Nucleus accumbens (tissue), 56 donors: Measurements from ENCODE around the gene ANKRD65.
"Not testable (repeated sequence)": the region's sequence is repeated elsewhere in the genome, so short reads cannot be mapped to it uniquely, and the experiment has no call there.

ENCODE experiments used
- DNase-seq, 56 donors: peaks; one replicate each; lab custom pipeline; 2025; lab: John Stamatoyannopoulos, UW

The ANKRD65 gene

DNA sequence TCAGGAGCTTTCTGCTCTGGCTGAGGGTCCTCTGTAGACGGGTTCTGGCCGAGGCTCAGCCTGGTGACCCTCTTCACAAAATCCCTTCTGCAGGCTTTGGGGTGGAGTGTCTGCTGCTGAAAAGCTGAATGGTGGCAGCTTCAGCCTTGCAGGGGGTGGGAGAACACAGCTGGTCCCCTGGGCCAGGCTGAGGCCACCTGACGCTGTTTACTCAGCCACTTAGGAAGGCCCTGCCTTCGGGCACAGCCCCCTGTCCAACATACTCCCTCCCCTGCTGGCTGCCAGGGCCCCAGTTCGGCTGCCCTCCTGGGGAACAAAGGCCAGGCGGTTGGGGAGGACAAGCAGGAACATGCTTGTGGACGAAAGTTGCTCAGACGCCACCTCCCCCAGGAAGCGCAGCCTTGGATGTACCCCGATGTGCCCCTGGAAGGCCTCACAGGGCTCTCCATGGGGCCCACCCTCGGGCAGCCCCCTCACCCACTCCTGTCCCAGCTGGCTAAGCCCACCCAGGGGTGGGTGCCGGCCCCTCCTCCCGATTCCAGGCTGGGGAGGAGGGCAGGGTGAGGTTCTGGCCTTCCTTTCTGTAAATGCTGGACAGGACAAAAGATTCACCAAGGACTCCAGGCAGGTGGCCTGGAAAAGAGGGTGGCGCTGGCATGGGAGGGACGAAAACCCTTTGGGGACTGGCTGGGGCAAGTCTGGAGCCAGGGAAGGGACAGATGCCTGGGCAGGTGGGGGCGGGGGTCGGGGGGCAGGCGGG lies at the start of gene ANKRD65:
TSS of gene ANKRD65 (minus strand) at position 130 of the 760 bp plus-strand sequence. CDS start 271 bp downstream, outside the sequence.
- DNase-seq = peak in 30 of 56 donors; percentile 14 to 70 (median 47)

DNA sequence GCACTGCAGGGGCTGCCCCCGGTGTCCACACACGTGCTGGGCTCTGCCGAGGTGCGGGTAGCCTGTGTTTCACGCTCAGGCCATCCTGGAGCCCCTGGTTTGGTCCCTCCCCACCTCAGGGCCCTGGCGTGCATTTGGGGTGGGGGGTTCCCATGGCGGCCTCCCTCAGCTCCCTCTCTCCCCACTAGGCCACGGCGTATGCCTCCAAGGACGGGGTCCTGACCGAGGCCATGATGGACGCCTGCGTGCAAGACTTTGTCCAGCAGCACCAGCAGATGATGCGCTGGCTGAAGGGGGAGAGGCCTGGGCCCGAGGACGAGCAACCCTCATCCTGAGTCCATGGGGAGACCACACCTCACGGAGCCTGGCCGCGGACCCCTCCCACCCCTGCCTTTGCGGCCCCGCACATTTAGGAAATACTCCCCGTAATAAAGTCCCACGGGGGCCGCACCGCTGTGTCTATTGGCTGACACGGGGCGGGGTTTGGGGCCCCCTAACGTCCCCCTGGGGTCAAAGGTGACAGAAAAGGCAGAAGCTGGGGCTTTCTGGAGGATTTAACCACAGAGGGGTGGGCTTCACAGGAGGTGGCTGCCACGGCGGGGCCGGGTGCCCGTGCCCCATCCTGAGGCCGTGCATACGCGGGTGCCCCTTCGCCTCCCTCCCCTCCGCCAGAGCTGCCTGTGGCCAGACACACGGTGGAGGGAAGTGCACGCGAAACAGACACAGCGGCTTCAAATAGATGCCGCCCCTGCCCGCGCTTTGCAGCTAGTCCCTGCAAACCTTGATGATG lies 47.3 kb upstream of the ANKRD65 start:
- DNase-seq = not testable (repeated sequence)

DNA sequence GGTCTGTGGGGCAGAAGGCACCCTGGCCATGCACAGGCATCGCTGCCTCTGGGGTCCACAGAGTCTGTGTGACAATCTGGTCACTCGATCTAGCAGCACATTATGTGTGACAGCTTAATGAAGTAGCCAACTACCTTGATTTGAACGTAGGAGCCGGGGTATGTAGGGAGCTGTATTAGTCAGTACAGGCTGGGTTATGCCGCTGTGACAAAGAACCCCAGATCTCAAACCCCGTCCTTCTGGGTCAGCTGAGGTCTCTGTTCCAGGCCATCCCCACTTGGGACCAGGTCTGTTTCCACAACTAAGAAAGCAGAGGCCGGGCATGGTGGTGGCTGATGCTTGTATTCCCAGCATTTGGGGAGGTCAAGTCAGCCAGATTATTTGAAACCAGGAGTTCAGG lies 42.2 kb upstream of the ANKRD65 start:
- no peak for DNase-seq

DNA sequence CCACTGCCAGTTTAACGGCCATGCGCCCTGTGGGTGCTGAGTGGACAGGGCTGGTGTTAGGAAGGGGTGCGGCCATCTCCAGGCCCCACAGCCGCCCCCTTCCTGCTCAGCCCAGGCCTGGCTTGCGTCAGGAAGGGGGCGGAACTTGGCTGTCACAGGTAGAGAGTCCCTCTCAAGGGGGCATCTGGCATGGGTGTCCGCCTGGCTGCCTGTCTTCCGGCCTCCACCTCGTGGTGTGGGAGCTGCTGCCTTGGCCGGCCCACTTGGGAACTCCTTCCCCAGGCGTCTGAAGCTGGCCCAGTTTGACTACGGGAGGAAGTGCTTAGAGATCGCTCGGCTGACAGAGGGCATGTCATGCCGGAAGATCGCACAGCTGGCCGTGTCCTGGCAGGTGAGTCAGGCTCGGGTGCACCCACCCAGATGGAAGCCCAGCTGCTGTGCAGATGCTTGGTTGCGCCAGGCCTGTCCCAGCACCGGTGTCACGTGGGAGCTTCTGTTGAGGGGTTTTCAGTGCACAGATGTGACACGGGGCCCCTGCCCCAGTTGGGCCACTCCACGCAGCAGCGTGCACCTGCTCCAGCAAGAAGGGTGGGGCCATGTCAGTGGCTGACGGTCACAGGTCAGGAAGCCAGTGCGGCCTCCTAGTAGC lies 41.4 kb upstream of the ANKRD65 start:
- DNase-seq = no peak

DNA sequence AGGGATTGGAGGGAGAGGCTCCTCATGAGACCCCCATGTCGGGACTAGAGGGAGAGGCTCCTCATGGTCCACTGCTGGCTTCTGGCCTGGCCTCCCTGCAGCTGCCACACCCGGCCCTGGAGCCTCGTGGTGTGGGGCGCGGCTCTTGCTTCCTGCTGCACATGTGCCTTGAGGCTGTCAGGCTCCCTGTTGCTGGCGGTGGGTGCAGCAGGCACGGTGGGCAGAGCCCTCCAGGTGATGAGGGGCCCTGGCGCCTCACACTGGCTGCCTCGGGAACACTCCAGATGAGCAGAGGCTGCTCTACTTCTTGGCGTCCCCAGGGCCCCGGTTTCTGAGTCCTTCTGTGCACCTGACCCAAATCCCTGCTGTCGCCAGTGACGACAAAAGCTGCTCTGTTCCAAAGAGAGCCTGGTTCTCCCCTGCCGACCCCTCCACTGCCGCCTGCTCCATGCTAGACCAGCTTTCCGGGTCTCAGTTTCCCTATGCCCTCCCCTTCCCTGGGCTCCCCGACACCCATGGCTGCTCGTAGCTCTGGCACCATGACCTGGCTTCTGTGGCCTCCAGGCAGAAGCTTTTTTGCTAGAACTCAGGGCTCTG lies 40.7 kb upstream of the ANKRD65 start:
- DNase-seq = no peak

DNA sequence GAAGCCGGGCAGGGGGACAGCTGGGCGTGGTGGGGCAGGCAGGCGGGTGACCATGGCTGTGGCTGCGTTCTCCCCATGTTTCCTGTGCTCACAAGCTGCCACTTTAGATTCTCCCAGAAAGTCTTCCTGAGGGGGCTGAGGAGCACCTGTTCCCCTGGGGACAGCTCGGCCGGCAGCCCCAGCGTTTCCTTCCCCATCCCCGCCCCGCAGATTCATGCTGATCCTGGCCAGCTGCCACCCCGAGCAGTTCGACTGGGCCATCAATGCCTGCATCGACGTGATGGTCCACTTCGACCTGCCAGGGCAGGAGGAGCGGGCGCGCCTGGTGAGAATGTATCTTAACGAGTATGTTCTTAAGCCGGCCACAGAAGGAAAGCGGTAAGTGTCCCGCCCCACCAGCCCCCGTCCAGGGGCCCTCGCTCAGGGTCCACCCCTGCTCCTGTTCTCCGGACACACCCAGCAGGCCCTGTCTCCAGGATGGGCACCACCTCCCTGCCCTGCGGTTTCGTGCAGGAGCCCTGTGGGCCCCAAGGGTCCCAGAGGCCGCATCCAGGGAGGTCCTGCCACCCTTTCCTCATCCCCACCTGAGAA lies 39.6 kb upstream of the ANKRD65 start:
- DNase-seq = no peak

DNA sequence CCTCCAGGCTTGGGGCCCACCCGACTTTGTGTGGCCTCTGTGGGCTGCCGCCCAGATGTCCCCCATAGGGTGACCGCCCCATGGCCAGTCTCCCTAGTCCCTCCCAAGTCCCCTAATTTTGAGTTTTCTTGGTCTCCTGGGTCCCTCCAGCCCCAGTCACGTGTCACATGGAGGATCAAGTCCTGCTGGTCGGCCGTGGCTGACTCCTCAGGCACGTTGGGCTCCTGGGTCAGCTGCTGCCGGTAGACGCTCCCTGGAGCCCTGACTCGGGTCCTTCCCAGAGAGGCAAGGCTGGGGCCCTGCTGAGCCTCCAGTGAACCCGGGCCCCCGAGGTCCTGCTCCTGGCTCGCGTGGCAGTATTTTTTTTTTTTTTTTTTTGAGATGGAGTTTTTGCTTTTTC lies 38.6 kb upstream of the ANKRD65 start:
- not testable (repeated sequence) for DNase-seq

DNA sequence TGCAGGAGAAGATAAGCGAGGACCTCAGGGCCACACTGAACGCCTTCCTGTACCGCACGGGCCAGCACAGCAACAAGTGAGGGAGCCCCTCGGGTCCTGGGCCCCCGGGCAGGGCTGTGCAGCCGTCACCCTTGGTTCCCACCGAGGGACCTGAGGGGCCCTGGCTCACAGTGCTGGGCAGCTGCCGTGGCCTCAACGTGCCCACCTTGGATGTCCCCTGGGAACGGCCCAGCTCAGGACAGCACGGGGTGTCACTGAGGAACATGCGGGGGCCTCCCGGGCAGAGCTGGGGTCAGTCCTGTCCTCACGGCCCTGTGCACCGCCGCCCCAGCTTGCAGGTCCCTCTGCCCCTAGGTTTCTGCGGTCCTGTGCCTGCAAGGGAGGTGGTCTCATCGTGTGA lies 38.1 kb upstream of the ANKRD65 start:
- not testable (repeated sequence) for DNase-seq

DNA sequence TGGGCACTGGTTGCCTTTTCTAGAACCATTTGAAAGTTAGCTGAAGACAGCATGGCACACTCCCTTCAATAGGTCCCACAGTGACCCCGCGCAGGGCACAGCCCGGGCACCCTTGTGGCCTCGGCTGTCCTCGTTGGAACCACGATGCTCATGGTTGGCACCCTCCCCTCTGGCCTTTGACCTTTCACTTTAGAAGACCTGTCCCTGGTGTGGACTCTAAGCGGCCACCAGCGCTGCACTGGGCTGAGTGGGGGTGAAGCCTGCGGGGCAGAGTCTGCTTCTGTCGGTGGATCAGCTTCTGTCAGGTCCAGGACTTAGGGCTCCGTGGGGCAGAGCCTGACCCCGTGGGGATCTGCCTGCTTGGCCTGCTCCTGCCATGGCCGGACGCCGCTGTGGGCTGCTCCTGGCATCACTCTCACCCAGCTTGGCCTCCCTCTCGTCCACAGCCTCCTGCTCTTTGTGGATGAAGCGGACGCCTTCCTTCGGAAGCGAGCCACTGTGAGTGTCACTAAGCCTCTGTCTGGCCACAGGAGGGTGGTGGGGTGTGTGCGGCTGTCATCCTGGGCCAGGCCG lies 35.7 kb upstream of the ANKRD65 start:
- DNase-seq = not testable (repeated sequence)

DNA sequence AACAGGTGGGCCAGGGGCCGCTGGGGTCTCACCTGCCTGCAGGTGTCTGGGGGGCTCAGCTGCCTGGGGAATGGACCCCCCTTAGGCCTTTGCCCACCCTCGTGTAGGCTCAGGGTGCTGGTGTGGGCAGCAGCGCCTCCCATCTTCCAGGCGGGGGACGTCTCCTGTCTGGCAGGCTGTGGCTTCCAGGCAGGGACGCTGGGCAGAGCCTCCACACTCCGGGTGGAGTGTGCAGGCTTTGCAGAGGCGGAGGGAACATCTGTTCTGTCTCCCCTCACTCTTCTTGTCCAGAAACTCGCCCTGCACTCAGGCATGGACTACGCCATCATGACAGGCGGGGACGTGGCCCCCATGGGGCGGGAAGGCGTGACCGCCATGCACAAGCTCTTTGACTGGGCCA lies 34.9 kb upstream of the ANKRD65 start:
- not testable (repeated sequence) for DNase-seq

DNA sequence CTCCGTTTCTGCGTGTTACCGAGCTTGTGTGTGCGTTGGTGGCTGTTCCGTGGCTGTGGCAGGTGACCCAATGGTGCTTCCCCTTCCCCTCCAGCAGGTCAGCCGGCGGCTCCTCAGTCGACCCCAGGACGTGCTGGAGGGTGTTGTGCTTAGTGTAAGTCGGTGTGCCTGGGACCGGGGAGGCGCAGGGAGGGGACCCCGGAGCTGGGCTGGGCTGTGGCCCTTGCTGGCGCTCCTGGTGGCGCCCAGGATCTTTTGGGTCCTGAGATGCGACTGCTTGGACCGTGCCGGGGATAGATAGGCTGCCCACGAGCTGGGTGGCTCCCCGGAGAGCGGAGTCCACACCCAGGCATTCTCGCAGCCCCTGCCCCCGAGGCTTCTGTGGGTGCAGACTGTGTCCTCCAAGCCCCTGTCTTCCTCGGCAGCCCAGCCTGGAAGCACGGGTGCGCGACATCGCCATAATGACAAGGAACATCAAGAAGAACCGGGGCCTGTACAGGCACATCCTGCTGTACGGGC lies 34.3 kb upstream of the ANKRD65 start:
- DNase-seq = no peak

DNA sequence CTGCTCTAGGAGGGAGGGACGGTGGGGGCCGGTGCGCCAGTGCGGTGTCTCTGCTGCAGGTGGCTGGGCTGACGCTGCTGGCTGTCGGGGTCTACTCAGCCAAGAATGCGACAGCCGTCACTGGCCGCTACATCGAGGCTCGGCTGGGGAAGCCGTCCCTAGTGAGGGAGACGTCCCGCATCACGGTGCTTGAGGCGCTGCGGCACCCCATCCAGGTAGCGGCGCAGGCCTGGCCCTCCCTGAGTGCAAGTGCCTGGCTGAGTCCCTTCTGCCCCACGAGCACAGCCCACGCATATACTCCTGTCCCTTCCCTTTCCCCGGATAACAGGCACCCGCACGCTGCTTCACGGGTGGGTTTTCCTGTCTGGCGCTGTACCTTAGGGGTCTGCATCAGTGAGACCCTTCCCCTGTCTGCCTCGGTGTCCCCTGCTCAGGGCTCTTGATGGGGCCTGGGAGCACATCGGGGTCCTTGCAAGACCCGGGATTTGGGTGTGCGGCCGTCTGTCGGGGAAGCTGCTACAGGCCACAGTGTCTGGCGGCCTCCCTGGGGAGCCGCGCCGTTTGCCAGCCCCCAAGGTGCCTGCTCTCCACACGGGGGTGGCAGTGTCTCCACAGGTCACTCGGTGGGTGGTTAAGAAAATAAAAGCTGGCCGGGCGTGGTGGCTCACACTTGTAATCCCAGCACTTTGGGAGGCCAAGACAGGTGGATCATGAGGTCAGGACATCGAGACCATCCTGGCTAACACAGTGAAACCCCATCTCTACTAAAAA lies 33.4 kb upstream of the ANKRD65 start:
- not testable (repeated sequence) for DNase-seq

DNA sequence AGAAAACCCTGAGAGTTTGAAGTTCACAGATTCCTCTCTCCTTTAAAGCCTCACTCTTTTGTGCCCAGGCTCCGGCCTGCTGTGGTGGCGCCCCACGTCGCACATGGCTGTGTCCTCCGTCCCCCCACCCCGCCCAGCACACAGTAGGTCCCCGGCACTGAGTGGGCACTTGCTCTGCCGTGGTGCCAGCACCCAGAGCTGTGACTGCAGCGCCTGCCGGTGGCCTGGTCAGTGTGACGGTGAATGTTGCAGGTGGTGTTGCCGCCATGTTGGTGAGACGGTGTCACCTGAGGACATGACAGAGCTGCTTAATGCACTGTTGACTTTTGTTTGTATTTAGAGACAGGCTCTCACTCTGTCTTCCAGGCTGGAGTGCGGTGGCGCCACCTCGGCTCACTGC lies 31.8 kb upstream of the ANKRD65 start:
- DNase-seq = no peak

DNA sequence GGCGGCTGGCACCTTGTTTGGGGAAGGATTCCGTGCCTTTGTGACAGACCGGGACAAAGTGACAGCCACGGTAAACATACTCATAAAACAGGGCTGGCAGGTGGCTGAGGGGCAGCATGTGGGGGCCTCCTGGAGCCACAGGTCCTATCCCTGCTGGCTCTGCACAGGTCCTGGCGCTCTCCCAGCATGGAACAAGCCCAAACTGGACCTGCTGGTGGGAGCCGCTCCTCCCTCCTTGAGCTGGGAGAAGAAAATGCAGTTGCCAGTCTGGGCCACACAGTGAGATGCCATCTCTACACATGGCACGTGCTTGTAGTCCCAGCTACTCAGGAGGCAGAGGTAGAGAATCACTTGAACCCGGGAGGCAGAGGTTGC lies 31.3 kb upstream of the ANKRD65 start:
- not testable (repeated sequence) for DNase-seq

DNA sequence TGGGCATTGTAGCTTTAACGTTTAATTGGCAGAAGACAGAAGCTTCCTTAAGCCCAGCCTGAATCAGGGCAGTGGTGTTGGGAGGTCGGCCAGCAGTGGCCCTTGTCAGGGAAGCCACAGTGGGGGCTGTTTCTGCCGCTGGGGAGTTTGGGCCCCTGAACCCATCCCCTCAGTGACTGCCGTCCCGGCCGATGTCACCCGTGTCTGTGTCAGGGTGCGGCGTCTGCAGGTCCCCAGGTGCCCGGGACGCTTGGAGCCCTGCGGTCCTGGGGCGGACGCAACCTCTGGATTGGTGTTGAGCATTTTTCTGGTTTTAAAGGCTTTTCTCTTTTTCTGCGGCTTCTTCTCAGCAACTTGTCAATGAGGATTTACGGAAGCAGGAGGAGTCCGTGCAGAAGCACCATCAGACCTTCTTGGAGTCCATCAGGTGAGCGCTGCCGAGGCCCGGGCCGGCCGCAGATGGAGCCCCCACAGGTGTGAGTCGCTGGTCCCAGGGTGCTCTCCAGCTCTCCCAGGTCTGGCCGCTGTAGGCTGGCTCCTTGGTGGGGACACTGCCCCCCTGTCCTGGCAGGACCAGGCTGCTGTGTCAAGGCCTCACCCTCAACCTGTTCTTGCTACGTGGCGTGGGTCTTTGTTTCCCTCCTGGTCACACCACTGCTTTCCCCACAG lies 30.8 kb upstream of the ANKRD65 start:
- DNase-seq = no peak

DNA sequence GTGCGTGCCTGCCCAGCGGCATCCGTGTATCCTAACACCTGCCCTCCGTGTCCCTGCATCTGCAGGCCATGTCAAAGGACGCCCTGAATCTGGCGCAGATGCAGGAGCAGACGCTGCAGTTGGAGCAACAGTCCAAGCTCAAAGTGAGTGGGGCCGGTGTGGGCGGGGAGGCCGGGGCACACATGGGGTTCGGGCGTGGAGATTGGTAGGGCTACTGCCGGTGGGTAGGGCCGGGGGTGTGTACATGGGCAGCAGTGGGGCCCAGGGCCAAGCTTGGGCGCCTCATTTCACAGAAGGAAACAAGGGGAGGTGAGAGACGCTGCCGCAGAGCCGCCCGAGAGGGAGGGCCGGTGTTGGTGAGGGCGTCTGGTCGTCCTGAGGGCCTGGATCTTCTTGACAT lies 29.5 kb upstream of the ANKRD65 start:
- not testable (repeated sequence) for DNase-seq

DNA sequence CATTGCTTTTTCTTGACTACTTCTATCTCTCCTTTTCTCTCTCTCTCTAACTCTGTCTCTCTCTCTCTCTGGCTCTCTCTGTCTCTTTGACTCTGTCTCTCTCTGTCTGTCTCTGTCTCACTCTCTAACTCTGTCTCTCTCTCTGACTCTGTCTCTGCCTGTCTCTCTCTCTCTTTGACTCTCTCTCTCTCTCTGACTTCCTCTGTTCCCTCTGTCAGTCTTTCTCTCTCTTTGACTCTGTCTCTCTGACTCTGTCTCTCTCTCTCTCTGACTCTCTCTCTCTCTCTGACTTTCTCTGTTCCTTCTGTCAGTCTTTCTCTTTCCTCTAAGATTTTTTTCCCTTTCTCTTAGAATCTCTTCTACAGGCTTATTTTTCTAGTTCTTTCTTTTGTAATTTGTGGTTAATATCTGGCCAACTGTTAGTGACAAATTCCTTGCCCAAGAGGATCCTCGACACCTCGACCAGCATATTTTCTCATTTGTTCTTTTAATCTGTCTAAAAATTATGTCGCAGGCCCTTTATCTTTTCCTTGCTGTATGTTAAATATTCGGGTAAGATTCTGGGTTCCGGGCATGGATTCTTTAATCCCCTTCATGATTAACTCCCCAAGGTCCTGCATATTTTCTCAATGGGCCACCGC lies 28.1 kb upstream of the ANKRD65 start, which contains the start of gene ATAD3C:
TSS of gene ATAD3C (plus strand) at position 591 of the 641 bp plus-strand sequence. CDS start 995 bp downstream, outside the sequence.
- DNase-seq = no peak

DNA sequence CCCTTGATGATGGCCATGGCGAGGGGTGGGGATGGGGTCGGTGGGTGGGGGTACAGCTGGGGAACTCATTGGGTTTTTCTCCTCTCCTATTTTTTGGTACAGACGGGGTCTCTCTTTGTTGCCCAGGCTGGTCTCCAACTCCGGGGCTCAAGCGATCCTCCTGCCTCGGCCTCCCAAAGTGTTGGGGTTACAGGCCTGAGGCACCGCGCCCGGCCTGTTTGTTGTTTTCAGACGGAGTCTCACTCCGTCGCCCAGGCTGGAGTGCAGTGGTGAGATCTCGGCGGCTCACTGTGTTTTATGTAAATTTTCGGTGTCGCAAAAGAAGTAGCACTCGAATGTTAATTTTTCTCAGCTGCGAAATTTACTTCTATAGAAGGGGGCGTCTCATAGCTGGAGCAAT lies 25.6 kb upstream of the ANKRD65 start:
- DNase-seq = not testable (repeated sequence)
